Esophagus squamous epithelium (tissue), 4 donors: ENCODE results near the gene RPTOR.

Source experiments
- POLR2A ChIP-seq, 4 donors: fragments of 450-650 bp; IDR thresholded peaks; one replicate each; pipeline ENCODE4 v1.6.1; 2017; ENCODE audit warnings: antibody characterized with exemption in 4 of 4, mild to moderate bottlenecking in 4 of 4, moderate library complexity in 3 of 4
- TF ChIP-seq, protein P1 (sequence below), 6 experiments: fragments of 450-650 bp in 4 of 6; fragments of 200-600 bp in 2 of 6; sonication (generic) in 2 of 6; IDR thresholded peaks; one replicate each; pipeline ENCODE4 v1.5.1; 2016 to 2019; ENCODE audit warnings: antibody characterized with exemption in 6 of 6, mild to moderate bottlenecking in 4 of 6, moderate library complexity in 4 of 6

DNA sequence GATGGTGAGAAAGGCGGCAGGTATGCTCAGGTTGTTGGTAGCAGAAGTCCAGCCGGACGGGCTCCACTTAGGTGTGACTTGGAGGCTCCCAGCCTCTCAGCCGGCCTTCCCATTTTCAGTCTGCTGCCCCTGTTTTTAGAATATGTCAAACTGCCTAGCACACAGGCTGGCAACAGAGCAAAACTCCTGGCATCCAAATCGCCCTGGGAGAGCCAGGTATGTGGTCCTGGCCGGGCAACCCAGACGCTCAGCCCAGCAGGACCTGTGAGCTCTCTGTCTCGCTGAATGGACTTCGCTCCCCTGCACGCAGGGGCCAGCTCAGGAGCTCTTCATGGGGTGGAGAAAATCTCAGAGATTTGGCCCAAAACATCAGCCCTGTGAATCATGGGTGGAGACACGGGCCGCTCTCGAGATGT is 299.1 kb downstream of the RPTOR start:
- TF ChIP-seq, protein P1, sequence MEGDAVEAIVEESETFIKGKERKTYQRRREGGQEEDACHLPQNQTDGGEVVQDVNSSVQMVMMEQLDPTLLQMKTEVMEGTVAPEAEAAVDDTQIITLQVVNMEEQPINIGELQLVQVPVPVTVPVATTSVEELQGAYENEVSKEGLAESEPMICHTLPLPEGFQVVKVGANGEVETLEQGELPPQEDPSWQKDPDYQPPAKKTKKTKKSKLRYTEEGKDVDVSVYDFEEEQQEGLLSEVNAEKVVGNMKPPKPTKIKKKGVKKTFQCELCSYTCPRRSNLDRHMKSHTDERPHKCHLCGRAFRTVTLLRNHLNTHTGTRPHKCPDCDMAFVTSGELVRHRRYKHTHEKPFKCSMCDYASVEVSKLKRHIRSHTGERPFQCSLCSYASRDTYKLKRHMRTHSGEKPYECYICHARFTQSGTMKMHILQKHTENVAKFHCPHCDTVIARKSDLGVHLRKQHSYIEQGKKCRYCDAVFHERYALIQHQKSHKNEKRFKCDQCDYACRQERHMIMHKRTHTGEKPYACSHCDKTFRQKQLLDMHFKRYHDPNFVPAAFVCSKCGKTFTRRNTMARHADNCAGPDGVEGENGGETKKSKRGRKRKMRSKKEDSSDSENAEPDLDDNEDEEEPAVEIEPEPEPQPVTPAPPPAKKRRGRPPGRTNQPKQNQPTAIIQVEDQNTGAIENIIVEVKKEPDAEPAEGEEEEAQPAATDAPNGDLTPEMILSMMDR (IDR thresholded peaks at IDR 0.05) = no peak
- no peak for TF ChIP-seq POLR2A (IDR thresholded peaks at IDR 0.05)
